HepG2 (cell line): ENCODE measurements around the gene CSTPP1. TPM values are rescaled to one million over a fixed set of nuclear protein-coding genes. Genes with fewer than 3 reads are reported as not detected.

Experiments
- EEA1 ChIP-seq: sonication (generic); formaldehyde crosslinking; IDR thresholded peaks from 2 replicates; pipeline ENCODE4 v1.5.1; 2020; ENCODE audit warnings: mild to moderate bottlenecking, missing genetic modification reagents, borderline replicate concordance
- FOXA3 ChIP-seq: IDR thresholded peaks from 2 replicates; pipeline ENCODE4 v1.6.1; 2016; ENCODE audit warnings: missing genetic modification reagents, missing compliant biosample characterization
- HES4 ChIP-seq: sonication (generic); formaldehyde crosslinking; IDR thresholded peaks from 2 replicates; pipeline ENCODE4 v1.9.0; 2021; ENCODE audit warnings: mild to moderate bottlenecking, missing genetic modification reagents, borderline replicate concordance
- KDM5B ChIP-seq: sonication (generic); formaldehyde crosslinking; IDR thresholded peaks from 2 replicates; pipeline ENCODE4 v1.4.0; 2020; ENCODE audit warnings: missing genetic modification reagents, mild to moderate bottlenecking, borderline replicate concordance
- MED13 ChIP-seq: sonication (generic); formaldehyde crosslinking; IDR thresholded peaks from 2 replicates; pipeline ENCODE4 v1.5.0; 2020; ENCODE audit warnings: missing genetic modification reagents
- ONECUT2 ChIP-seq: sonication (generic); formaldehyde crosslinking; IDR thresholded peaks from 2 replicates; pipeline ENCODE4 v1.4.0; 2020; ENCODE audit warnings: missing genetic modification reagents
- PITX1 ChIP-seq: sonication (generic); formaldehyde crosslinking; IDR thresholded peaks from 2 replicates; pipeline ENCODE4 v1.5.1; 2020; ENCODE audit warnings: mild to moderate bottlenecking, missing genetic modification reagents
- SKI ChIP-seq: fragments of 450-650 bp; IDR thresholded peaks from one replicate; pipeline ENCODE4 v1.6.1; 2018; ENCODE audit warnings: mild to moderate bottlenecking; ENCODE audit not compliant: partially characterized antibody
- TEAD2 ChIP-seq: sonication (generic); formaldehyde crosslinking; IDR thresholded peaks from 2 replicates; pipeline ENCODE4 v1.9.0; 2021; ENCODE audit warnings: missing genetic modification reagents
- TMF1 ChIP-seq: sonication (generic); formaldehyde crosslinking; IDR thresholded peaks from 2 replicates; pipeline ENCODE4 v1.8.1; 2022; ENCODE audit warnings: low read depth, missing genetic modification reagents
- ZFAT ChIP-seq: sonication (generic); formaldehyde crosslinking; conservative IDR thresholded peaks from 2 replicates; pipeline ENCODE4 v1.8.1; 2023; ENCODE audit warnings: missing genetic modification reagents, inconsistent platforms
- ZNF224 ChIP-seq: sonication (generic); formaldehyde crosslinking; IDR thresholded peaks from 2 replicates; pipeline ENCODE4 v1.5.0; 2020; ENCODE audit warnings: mild to moderate bottlenecking, missing genetic modification reagents
- ZNF264 ChIP-seq: sonication (generic); formaldehyde crosslinking; IDR thresholded peaks from 2 replicates; pipeline ENCODE4 v1.4.0; 2020; ENCODE audit warnings: missing genetic modification reagents
- ZNF329 ChIP-seq: sonication (generic); formaldehyde crosslinking; IDR thresholded peaks from 2 replicates; pipeline ENCODE4 v1.9.0; 2021; ENCODE audit warnings: low read depth, mild to moderate bottlenecking, missing genetic modification reagents
- ZNF550 ChIP-seq: sonication (generic); formaldehyde crosslinking; IDR thresholded peaks from 2 replicates; pipeline ENCODE4 v1.4.0; 2020; ENCODE audit warnings: mild to moderate bottlenecking, missing genetic modification reagents, borderline replicate concordance
- ZNF589 ChIP-seq: sonication (generic); formaldehyde crosslinking; conservative IDR thresholded peaks from 2 replicates; pipeline ENCODE4 v1.8.0; 2022; ENCODE audit warnings: mild to moderate bottlenecking, moderate library complexity, missing genetic modification reagents
- ZNF660 ChIP-seq: sonication (generic); formaldehyde crosslinking; IDR thresholded peaks from 2 replicates; pipeline ENCODE4 v1.5.1; 2020; ENCODE audit warnings: mild to moderate bottlenecking, low read depth, missing genetic modification reagents, borderline replicate concordance
- ZNF674 ChIP-seq: sonication (generic); formaldehyde crosslinking; IDR thresholded peaks from 2 replicates; pipeline ENCODE4 v1.5.0; 2020; ENCODE audit warnings: low read depth, mild to moderate bottlenecking, missing genetic modification reagents
- ZNF7 ChIP-seq: IDR thresholded peaks from 2 replicates; pipeline ENCODE4 v1.6.1; 2016; ENCODE audit warnings: missing biosample characterization, missing genetic modification reagents
- polyA plus RNA-seq, 8 experiments: library from polyadenylated mRNA; depleted of rRNA in 3 of 8; stranded (reverse) in 7 of 8; unstranded in 1 of 8; fragments of >200 nt; fragmentation: Illumina TruSeq in 4 of 8; extraction: Trizol in 4 of 8; gene quantifications; 2 replicates each; pipeline versions ENCODE4 v1.2.1 to v1.2.3, GENCODE V29; 2011 to 2016; ENCODE audit warnings: low read depth in 4 of 8, missing spikeins in 1 of 8, mixed read lengths in 1 of 8; ENCODE audit not compliant: insufficient read depth in 1 of 8
- total RNA-seq, 5 experiments: library from RNA; depleted of rRNA; stranded (reverse); fragments of >200 nt; fragmentation: Illumina TruSeq; extraction: Trizol; gene quantifications; 2 replicates each; pipeline ENCODE4 v1.2.3, GENCODE V29; 2016; ENCODE audit warnings: low read depth in 1 of 5
- TF ChIP-seq, protein P1 (sequence below): sonication (generic); formaldehyde crosslinking; IDR thresholded peaks from 2 replicates; pipeline ENCODE4 v1.5.0; 2020; ENCODE audit warnings: missing genetic modification reagents
- TF ChIP-seq, protein P2 (sequence below): sonication (generic); formaldehyde crosslinking; conservative IDR thresholded peaks from 2 replicates; pipeline ENCODE4 v1.8.0; 2022; ENCODE audit warnings: missing genetic modification reagents
- TF ChIP-seq, protein P3 (sequence below): sonication (generic); formaldehyde crosslinking; IDR thresholded peaks from 2 replicates; pipeline ENCODE4 v1.5.0; 2020; ENCODE audit warnings: missing genetic modification reagents
- TF ChIP-seq, protein P4 (sequence below): IDR thresholded peaks from 2 replicates; pipeline ENCODE4 v1.6.1; 2016; ENCODE audit warnings: mild to moderate bottlenecking
- TF ChIP-seq, protein P5 (sequence below): sonication (generic); formaldehyde crosslinking; IDR thresholded peaks from 2 replicates; pipeline ENCODE4 v1.4.0; 2020; ENCODE audit warnings: mild to moderate bottlenecking, missing genetic modification reagents

CSTPP1 gene
- total and polyA plus RNA-seq, 2 of the 13 experiments (the other 11 are each of a cell fraction or from before 2014, with no cell fraction given), result 12.3 to 14.6 TPM

DNA sequence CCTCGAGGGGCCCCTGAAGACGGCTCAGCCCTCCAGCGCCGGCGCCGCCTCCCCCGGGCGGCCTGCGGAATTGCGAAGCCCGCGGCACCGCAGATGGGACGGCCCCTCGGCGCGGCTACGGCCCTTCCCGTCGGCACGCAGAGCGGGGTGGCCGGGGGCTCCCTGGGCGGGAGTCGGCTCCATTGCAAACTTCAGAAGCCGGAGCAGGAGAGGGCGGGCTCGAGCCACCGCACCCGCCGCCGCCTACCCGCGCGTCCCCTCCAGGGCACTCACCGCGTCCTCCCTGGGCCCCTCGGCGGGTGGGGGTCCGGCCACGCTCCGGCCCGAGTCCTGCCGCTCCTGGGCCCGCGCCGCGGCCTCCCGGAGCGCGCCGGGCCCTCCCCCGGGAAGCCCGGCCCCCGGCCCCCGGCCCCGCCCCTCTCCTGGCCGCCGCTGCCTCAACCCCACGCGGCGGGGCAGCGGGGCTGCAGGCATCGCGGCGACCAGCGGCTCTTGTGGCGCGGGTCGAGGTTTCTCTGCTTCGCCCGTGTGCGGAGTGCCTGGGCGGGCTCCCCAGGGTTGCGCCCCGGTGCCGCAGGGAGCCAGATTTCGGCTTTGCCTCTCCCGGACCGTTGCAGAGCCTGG, 249.6 kb downstream of the CSTPP1 start, which contains the start of gene PACSIN3 (continued):
- TF ChIP-seq ONECUT2 (CRISPR knock-in tag), result no peak
- no peak for TF ChIP-seq PITX1 (CRISPR knock-in tag)
- TF ChIP-seq, protein P1, sequence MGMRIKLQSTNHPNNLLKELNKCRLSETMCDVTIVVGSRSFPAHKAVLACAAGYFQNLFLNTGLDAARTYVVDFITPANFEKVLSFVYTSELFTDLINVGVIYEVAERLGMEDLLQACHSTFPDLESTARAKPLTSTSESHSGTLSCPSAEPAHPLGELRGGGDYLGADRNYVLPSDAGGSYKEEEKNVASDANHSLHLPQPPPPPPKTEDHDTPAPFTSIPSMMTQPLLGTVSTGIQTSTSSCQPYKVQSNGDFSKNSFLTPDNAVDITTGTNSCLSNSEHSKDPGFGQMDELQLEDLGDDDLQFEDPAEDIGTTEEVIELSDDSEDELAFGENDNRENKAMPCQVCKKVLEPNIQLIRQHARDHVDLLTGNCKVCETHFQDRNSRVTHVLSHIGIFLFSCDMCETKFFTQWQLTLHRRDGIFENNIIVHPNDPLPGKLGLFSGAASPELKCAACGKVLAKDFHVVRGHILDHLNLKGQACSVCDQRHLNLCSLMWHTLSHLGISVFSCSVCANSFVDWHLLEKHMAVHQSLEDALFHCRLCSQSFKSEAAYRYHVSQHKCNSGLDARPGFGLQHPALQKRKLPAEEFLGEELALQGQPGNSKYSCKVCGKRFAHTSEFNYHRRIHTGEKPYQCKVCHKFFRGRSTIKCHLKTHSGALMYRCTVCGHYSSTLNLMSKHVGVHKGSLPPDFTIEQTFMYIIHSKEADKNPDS (CRISPR knock-in tag), result no peak
- 0 out of 2 replicates have a peak, but pooled peaks have one; percentile 1 for TF ChIP-seq KDM5B
- TF ChIP-seq, protein P2, sequence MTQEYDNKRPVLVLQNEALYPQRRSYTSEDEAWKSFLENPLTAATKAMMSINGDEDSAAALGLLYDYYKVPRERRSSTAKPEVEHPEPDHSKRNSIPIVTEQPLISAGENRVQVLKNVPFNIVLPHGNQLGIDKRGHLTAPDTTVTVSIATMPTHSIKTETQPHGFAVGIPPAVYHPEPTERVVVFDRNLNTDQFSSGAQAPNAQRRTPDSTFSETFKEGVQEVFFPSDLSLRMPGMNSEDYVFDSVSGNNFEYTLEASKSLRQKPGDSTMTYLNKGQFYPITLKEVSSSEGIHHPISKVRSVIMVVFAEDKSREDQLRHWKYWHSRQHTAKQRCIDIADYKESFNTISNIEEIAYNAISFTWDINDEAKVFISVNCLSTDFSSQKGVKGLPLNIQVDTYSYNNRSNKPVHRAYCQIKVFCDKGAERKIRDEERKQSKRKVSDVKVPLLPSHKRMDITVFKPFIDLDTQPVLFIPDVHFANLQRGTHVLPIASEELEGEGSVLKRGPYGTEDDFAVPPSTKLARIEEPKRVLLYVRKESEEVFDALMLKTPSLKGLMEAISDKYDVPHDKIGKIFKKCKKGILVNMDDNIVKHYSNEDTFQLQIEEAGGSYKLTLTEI (CRISPR knock-in tag), result no peak
- TF ChIP-seq EEA1 (CRISPR knock-in tag), result 0 out of 2 replicates have a peak, but pooled peaks have one; percentile 3
- TF ChIP-seq ZNF224 (CRISPR knock-in tag), result no peak
- no peak for TF ChIP-seq ZNF264
- no peak for TF ChIP-seq ZFAT (CRISPR knock-in tag)
- TF ChIP-seq TEAD2 (CRISPR knock-in tag), result no peak
- TF ChIP-seq, protein P3, sequence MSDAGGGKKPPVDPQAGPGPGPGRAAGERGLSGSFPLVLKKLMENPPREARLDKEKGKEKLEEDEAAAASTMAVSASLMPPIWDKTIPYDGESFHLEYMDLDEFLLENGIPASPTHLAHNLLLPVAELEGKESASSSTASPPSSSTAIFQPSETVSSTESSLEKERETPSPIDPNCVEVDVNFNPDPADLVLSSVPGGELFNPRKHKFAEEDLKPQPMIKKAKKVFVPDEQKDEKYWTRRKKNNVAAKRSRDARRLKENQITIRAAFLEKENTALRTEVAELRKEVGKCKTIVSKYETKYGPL (CRISPR knock-in tag), result no peak
- TF ChIP-seq TMF1 (CRISPR knock-in tag), result 0 out of 2 replicates have a peak, but pooled peaks have one; percentile 37
- TF ChIP-seq SKI, result no peak
- TF ChIP-seq FOXA3 (CRISPR knock-in tag), result no peak
- no peak for TF ChIP-seq ZNF589 (CRISPR knock-in tag)
- peak; percentile 18; the same call in 1 of the 2 replicates for TF ChIP-seq MED13 (CRISPR knock-in tag)
- no peak for TF ChIP-seq ZNF550
- TF ChIP-seq ZNF660 (CRISPR knock-in tag), result no peak
- peak; percentile 94 for TF ChIP-seq ZNF329
- TF ChIP-seq HES4 (CRISPR knock-in tag), result no peak
- TF ChIP-seq, protein P4, sequence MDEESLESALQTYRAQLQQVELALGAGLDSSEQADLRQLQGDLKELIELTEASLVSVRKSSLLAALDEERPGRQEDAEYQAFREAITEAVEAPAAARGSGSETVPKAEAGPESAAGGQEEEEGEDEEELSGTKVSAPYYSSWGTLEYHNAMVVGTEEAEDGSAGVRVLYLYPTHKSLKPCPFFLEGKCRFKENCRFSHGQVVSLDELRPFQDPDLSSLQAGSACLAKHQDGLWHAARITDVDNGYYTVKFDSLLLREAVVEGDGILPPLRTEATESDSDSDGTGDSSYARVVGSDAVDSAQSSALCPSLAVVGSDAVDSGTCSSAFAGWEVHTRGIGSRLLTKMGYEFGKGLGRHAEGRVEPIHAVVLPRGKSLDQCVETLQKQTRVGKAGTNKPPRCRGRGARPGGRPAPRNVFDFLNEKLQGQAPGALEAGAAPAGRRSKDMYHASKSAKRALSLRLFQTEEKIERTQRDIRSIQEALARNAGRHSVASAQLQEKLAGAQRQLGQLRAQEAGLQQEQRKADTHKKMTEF, result no peak
- TF ChIP-seq ZNF7, result no peak
- peak; percentile 12; the same call in 1 of the 2 replicates for TF ChIP-seq ZNF674 (CRISPR knock-in tag)
- TF ChIP-seq, protein P5, sequence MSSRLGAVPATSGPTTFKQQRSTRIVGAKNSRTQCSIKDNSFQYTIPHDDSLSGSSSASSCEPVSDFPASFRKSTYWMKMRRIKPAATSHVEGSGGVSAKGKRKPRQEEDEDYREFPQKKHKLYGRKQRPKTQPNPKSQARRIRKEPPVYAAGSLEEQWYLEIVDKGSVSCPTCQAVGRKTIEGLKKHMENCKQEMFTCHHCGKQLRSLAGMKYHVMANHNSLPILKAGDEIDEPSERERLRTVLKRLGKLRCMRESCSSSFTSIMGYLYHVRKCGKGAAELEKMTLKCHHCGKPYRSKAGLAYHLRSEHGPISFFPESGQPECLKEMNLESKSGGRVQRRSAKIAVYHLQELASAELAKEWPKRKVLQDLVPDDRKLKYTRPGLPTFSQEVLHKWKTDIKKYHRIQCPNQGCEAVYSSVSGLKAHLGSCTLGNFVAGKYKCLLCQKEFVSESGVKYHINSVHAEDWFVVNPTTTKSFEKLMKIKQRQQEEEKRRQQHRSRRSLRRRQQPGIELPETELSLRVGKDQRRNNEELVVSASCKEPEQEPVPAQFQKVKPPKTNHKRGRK, result no peak
